NCI-H510A treated with DMSO at 0.1 percent for 48 hours (cell line): ENCODE measurements around the gene BTBD2.

Source experiments
- DNase-seq: peaks from one replicate; lab custom pipeline; 2025; lab: John Stamatoyannopoulos, UW

Gene BTBD2

GRCh38 chr19:2050991-2051772 is 35.7 kb upstream of the BTBD2 start, which contains the start of gene MKNK2:
MKNK2 (minus strand) TSS chr19:2051244; CDS start chr19:2050851, 393 bp downstream.
- peak; percentile 69 for DNase-seq

- no peak for DNase-seq
Measured at GRCh38 chr19:2050349-2050990, 35.0 kb upstream of the BTBD2 start.

- peak; percentile 44 for DNase-seq
Measured at GRCh38 chr19:2049741-2050348, 34.3 kb upstream of the BTBD2 start.

GRCh38 chr19:2048959-2049740 is 33.6 kb upstream of the BTBD2 start:
- DNase-seq, result no peak

- DNase-seq, result no peak
Measured at GRCh38 chr19:2048104-2048958, 32.8 kb upstream of the BTBD2 start.

GRCh38 chr19:2047449-2048103 is 32.1 kb upstream of the BTBD2 start:
- DNase-seq, result no peak

GRCh38 chr19:2047076-2047448 is 31.5 kb upstream of the BTBD2 start:
- DNase-seq, result no peak

- no peak for DNase-seq
Measured at GRCh38 chr19:2046046-2046907, 30.8 kb upstream of the BTBD2 start.

- DNase-seq, result no peak
Measured at GRCh38 chr19:2045501-2046045, 30.1 kb upstream of the BTBD2 start.

GRCh38 chr19:2044709-2045500 is 29.4 kb upstream of the BTBD2 start:
- DNase-seq, result no peak

- no peak for DNase-seq
Measured at GRCh38 chr19:2043961-2044708, 28.6 kb upstream of the BTBD2 start.

GRCh38 chr19:2043251-2043641 is 27.7 kb upstream of the BTBD2 start:
- no peak for DNase-seq

- no peak for DNase-seq
Measured at GRCh38 chr19:2042485-2043250, 27.2 kb upstream of the BTBD2 start.

GRCh38 chr19:2041683-2042484 is 26.4 kb upstream of the BTBD2 start:
- peak; percentile 86 for DNase-seq

- no peak for DNase-seq
Measured at GRCh38 chr19:2041433-2041682, 25.8 kb upstream of the BTBD2 start.

GRCh38 chr19:2040647-2041432 is 25.3 kb upstream of the BTBD2 start:
- DNase-seq, result no peak
